Neural progenitor cell (in vitro differentiated cells): Measurements from ENCODE around the gene ALPL. TPM values are rescaled to one million over a fixed set of nuclear protein-coding genes. Genes with fewer than 3 reads are reported as not detected.

ENCODE experiments used
- DNase-seq: peaks from one replicate; pipeline ENCODE4 v3.0.0-alpha.2; 2016; ENCODE audit warnings: low spot score
- H2AFZ ChIP-seq: fragments of 200-600 bp; sonication (generic); replicated peaks from 2 replicates; pipeline ENCODE4 v1.6.1; 2016; ENCODE audit warnings: antibody characterized with exemption
- H3F3A ChIP-seq: fragments of 200-600 bp; sonication (generic); 2 replicates; pipeline ENCODE4 v1.6.1; 2016; ENCODE audit warnings: antibody characterized with exemption, low read depth
- H3K27ac ChIP-seq: fragments of 200-600 bp; sonication (generic); 2 replicates; pipeline ENCODE4 v1.5.1; 2016; ENCODE audit warnings: mild to moderate bottlenecking
- H3K27me3 ChIP-seq: fragments of 200-600 bp; sonication (generic); 2 replicates; pipeline ENCODE4 v1.6.1; 2016; ENCODE audit warnings: mild to moderate bottlenecking, moderate library complexity
- H3K36me3 ChIP-seq: fragments of 200-600 bp; sonication (generic); 2 replicates; pipeline ENCODE4 v1.5.1; 2016
- H3K4me1 ChIP-seq: fragments of 200-600 bp; sonication (generic); 2 replicates; pipeline ENCODE4 v1.6.1; 2016; ENCODE audit warnings: mixed run types
- H3K4me2 ChIP-seq: fragments of 200-600 bp; sonication (generic); 2 replicates; pipeline ENCODE4 v1.6.1; 2016
- H3K4me3 ChIP-seq: fragments of 200-600 bp; sonication (generic); 2 replicates; pipeline ENCODE4 v1.5.1; 2016
- H3K79me2 ChIP-seq: fragments of 200-600 bp; sonication (generic); 2 replicates; pipeline ENCODE4 v1.6.1; 2016; ENCODE audit warnings: low read depth
- H3K9ac ChIP-seq: fragments of 200-600 bp; sonication (generic); 2 replicates; pipeline ENCODE4 v1.6.1; 2016
- H3K9me3 ChIP-seq: fragments of 200-600 bp; sonication (generic); 2 replicates; pipeline ENCODE4 v1.5.1; 2016; ENCODE audit warnings: low read depth
- H4K20me1 ChIP-seq: fragments of 200-600 bp; sonication (generic); 2 replicates; pipeline ENCODE4 v1.6.1; 2016; ENCODE audit warnings: low read depth
- H3K27ac Mint-ChIP-seq: 3 replicates; pipeline ENCODE4 v1.8.0; 2021; ENCODE audit warnings: mixed read lengths
- H3K27me3 Mint-ChIP-seq: 2 replicates; pipeline ENCODE4 v1.8.0; 2022; ENCODE audit warnings: low read depth, mild to moderate bottlenecking, inconsistent platforms, moderate library complexity, mixed read lengths; ENCODE audit not compliant: insufficient read depth
- H3K36me3 Mint-ChIP-seq: 3 replicates; pipeline ENCODE4 v1.8.0; 2021; ENCODE audit warnings: mixed read lengths
- H3K4me1 Mint-ChIP-seq: 3 replicates; pipeline ENCODE4 v1.8.0; 2021; ENCODE audit warnings: mixed read lengths
- H3K4me3 Mint-ChIP-seq: 3 replicates; pipeline ENCODE4 v1.8.0; 2021; ENCODE audit warnings: mild to moderate bottlenecking, moderate library complexity, mixed read lengths
- H3K9me3 Mint-ChIP-seq: 3 replicates; pipeline ENCODE4 v1.8.0; 2020; ENCODE audit warnings: mixed read lengths
- EZH2 ChIP-seq: fragments of 200-600 bp; sonication (generic); IDR thresholded peaks from 2 replicates; pipeline ENCODE4 v1.6.1; 2017; ENCODE audit warnings: antibody characterized with exemption, mild to moderate bottlenecking, moderate library complexity
- EZH2phosphoT487 ChIP-seq: fragments of 200-600 bp; sonication (generic); IDR thresholded peaks from 2 replicates; pipeline ENCODE4 v1.6.1; 2017; ENCODE audit warnings: antibody characterized with exemption
- total RNA-seq: library from RNA; depleted of rRNA; stranded (reverse); fragments of >200 nt; gene quantifications from 2 replicates; pipeline ENCODE4 v1.2.3, GENCODE V29; 2015; ENCODE audit warnings: low replicate concordance
- TF ChIP-seq, protein P1 (sequence below): fragments of 200-600 bp; sonication (generic); IDR thresholded peaks from 2 replicates; pipeline ENCODE4 v1.5.1; 2017; ENCODE audit warnings: antibody characterized with exemption, mild to moderate bottlenecking

ALPL gene
- total RNA-seq, 1 donor from 2014 or later, result 51.3 TPM

DNA sequence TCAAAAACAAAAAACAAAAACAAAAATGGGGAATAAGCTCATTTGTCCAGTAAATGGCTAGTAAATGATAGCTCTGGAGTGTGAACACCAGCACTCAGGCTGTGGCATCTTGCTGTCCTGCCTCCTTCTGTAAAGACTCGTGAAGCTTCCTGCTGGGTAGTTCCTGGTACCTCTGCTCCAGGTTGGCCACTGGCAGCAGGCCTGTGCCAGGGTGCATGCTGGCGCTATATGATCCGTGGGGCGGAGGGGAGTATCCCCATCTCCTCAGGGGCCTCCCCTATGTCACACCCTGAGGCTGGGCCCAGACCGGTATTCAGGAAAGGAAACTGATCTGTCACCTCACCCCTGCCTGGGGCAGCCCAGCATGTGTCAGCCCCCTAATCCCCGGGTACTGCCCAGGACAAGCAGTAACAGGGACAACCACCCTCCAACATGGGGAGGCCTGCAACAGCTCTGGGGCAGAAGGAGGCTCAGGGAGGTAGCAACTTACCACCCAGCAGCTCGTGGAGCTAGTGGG is 14.1 kb downstream of the ALPL start:
- H3K79me2 ChIP-seq, result peaks cover 94% of the 10 kb centered on the region

DNA sequence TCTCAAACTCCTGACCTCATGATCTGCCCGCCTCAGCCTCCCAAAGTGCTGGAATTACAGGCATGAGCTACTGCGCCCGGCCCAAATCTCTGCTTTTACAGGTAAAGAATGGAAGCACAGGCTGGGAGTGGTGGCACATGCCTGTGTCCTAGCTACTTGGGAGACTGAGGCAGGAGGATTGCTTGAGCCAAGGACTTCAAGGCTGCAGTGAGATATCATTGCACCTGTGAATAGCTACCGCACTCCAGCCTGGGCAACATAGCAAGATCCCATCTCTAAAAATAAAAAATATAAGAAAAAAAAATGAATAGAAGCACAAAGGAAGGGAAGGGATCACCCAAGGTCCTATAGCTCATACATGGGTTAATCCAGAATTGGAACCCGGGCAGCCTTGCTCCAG is 15.0 kb downstream of the ALPL start:
- no peaks in the 10 kb centered on the region for H3K9me3 Mint-ChIP-seq
- Histone ChIP-seq H4K20me1 (peaks cover 72% of the 10 kb centered on the region), H3K4me1 (peaks cover 19% of the 10 kb centered on the region), H3K27me3 (no peaks in the 10 kb centered on the region), H3K27ac (no peak overlapping the region), H2AFZ (no peak overlapping the region), H3K9me3 (no peaks in the 10 kb centered on the region), H3K79me2 (peaks cover 93% of the 10 kb centered on the region), H3K4me3 (no peak overlapping the region), H3K36me3 (no peaks in the 10 kb centered on the region), H3K4me2 (no peak overlapping the region), H3K9ac (no peak overlapping the region), H3F3A (peaks cover 13% of the 10 kb centered on the region)
- H3K27me3 Mint-ChIP-seq, result no peaks in the 10 kb centered on the region
- H3K4me3 Mint-ChIP-seq, result no peak overlapping the region
- H3K36me3 Mint-ChIP-seq, result no peaks in the 10 kb centered on the region
- no peak for DNase-seq
- peaks cover 30% of the 10 kb centered on the region for H3K4me1 Mint-ChIP-seq
- H3K27ac Mint-ChIP-seq, result peak overlapping the region; percentile 85
- TF ChIP-seq EZH2phosphoT487 (no peak), EZH2 (no peak)
- TF ChIP-seq, protein P1, sequence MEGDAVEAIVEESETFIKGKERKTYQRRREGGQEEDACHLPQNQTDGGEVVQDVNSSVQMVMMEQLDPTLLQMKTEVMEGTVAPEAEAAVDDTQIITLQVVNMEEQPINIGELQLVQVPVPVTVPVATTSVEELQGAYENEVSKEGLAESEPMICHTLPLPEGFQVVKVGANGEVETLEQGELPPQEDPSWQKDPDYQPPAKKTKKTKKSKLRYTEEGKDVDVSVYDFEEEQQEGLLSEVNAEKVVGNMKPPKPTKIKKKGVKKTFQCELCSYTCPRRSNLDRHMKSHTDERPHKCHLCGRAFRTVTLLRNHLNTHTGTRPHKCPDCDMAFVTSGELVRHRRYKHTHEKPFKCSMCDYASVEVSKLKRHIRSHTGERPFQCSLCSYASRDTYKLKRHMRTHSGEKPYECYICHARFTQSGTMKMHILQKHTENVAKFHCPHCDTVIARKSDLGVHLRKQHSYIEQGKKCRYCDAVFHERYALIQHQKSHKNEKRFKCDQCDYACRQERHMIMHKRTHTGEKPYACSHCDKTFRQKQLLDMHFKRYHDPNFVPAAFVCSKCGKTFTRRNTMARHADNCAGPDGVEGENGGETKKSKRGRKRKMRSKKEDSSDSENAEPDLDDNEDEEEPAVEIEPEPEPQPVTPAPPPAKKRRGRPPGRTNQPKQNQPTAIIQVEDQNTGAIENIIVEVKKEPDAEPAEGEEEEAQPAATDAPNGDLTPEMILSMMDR, result no peak

More for the DNA sequence above, 14.1 kb downstream of the ALPL start:
- no peak overlapping the region for H3K4me3 Mint-ChIP-seq
- no peaks in the 10 kb centered on the region for H3K36me3 Mint-ChIP-seq
- TF ChIP-seq, protein P1, result no peak
- TF ChIP-seq EZH2 (no peak), EZH2phosphoT487 (no peak)
- H3K4me1 Mint-ChIP-seq, result peaks cover 36% of the 10 kb centered on the region
- Histone ChIP-seq H3F3A (peaks cover 21% of the 10 kb centered on the region), H3K27me3 (no peaks in the 10 kb centered on the region), H3K27ac (no peak overlapping the region), H3K4me2 (no peak overlapping the region), H3K9me3 (no peaks in the 10 kb centered on the region), H3K9ac (no peak overlapping the region), H3K4me1 (peaks cover 26% of the 10 kb centered on the region), H4K20me1 (peaks cover 78% of the 10 kb centered on the region), H2AFZ (no peak overlapping the region), H3K36me3 (no peaks in the 10 kb centered on the region), H3K4me3 (no peak overlapping the region)
- H3K9me3 Mint-ChIP-seq, result no peaks in the 10 kb centered on the region
- H3K27ac Mint-ChIP-seq, result no peak overlapping the region
- DNase-seq, result no peak
- H3K27me3 Mint-ChIP-seq, result no peaks in the 10 kb centered on the region

DNA sequence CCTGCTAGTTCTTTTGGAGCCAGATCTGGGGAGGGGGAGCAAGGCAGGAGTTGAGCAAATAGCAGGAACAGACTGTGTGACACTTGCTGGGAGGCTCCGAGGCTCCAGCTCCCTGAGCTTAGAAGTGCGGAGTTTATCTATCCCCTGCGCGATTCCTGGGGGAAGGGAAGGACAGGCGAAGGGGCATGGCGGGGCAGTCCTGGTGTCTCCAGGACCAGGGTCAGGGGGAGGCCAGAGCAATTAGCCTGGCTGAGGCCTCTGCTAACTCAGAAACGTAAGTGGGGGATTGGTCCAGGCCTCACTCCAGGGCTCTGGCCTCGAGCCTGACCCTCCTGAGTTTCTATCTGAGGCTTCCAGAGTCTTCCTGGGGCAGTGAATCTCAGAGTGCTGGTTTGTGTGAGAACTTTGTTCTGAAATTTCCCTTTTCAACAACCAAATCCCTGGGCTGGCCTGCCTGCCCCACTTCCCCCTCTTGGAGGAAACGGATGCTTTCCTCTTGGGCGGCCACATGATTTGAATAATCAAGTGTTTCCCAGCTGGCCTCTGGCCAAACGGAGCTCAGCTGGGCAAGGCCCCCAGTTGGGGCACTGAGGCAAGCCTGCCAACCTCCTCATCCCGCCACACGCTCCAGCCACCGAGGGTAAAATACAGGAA is 15.6 kb downstream of the ALPL start:
- no peak overlapping the region for H2AFZ ChIP-seq
- no peaks in the 10 kb centered on the region for H3K27me3 ChIP-seq
- Mint-ChIP-seq H3K36me3 (no peaks in the 10 kb centered on the region), H3K27ac (peak overlapping the region; percentile 85), H3K4me3 (no peak overlapping the region), H3K9me3 (no peaks in the 10 kb centered on the region), H3K27me3 (no peaks in the 10 kb centered on the region), H3K4me1 (peaks cover 31% of the 10 kb centered on the region)
- no peak for TF ChIP-seq EZH2
- TF ChIP-seq EZH2phosphoT487, result no peak
- TF ChIP-seq, protein P1, result no peak
- H3K79me2 ChIP-seq, result peaks cover 93% of the 10 kb centered on the region
- H3K9ac ChIP-seq, result no peak overlapping the region
- H3K4me1 ChIP-seq, result peaks cover 21% of the 10 kb centered on the region
- peak overlapping the region; percentile 74 for H3K27ac ChIP-seq
- DNase-seq, result peak; percentile 33
- no peak overlapping the region for H3K4me2 ChIP-seq
- peaks cover 18% of the 10 kb centered on the region for H3F3A ChIP-seq
- no peak overlapping the region for H3K4me3 ChIP-seq
- no peaks in the 10 kb centered on the region for H3K9me3 ChIP-seq
- H4K20me1 ChIP-seq, result peaks cover 71% of the 10 kb centered on the region
- no peaks in the 10 kb centered on the region for H3K36me3 ChIP-seq
